T1000 (cell line): ENCODE data around the gene TMEM37.

Experiments used
- DNase-seq: peaks from one replicate; lab custom pipeline; 2025; ENCODE audit warnings: mixed read lengths; lab: John Stamatoyannopoulos, UW

The TMEM37 gene

GRCh38 chr2:119417908-119418307, 13.7 kb upstream of the TMEM37 start:
- DNase-seq: no peak

- DNase-seq: no peak
These were observed 12.6 kb upstream of the TMEM37 start for GRCh38 chr2:119419065-119419464.

- DNase-seq: no peak
These were observed 11.7 kb upstream of the TMEM37 start for GRCh38 chr2:119419803-119420508.

GRCh38 chr2:119421304-119421703, 10.3 kb upstream of the TMEM37 start:
- no peak for DNase-seq

- DNase-seq: no peak
These were observed 9.9 kb upstream of the TMEM37 start for GRCh38 chr2:119421741-119422140.

- no peak for DNase-seq
These were observed 9.1 kb upstream of the TMEM37 start for GRCh38 chr2:119422360-119423107.

- DNase-seq: no peak
These were observed 8.6 kb upstream of the TMEM37 start for GRCh38 chr2:119423108-119423444.

GRCh38 chr2:119423811-119424210, 7.8 kb upstream of the TMEM37 start:
- DNase-seq: no peak

GRCh38 chr2:119424284-119425118, 7.2 kb upstream of the TMEM37 start:
- no peak for DNase-seq

GRCh38 chr2:119425119-119425405, 6.6 kb upstream of the TMEM37 start:
- no peak for DNase-seq

GRCh38 chr2:119425620-119426395, 5.8 kb upstream of the TMEM37 start:
- no peak for DNase-seq

- DNase-seq: no peak
These were observed 5.3 kb upstream of the TMEM37 start for GRCh38 chr2:119426396-119426675.

GRCh38 chr2:119426801-119427395, 4.8 kb upstream of the TMEM37 start:
- no peak for DNase-seq

- DNase-seq: no peak
These were observed 3.9 kb upstream of the TMEM37 start for GRCh38 chr2:119427756-119428155.

GRCh38 chr2:119428488-119429224, 3.0 kb upstream of the TMEM37 start:
- DNase-seq: no peak

- no peak for DNase-seq
These were observed 2.3 kb upstream of the TMEM37 start for GRCh38 chr2:119429225-119429981.

- no peak for DNase-seq
These were observed 1.6 kb upstream of the TMEM37 start for GRCh38 chr2:119430023-119430498.

GRCh38 chr2:119431976-119432850, 559 bp downstream of the TMEM37 start:
- DNase-seq: no peak

GRCh38 chr2:119432851-119433522, 1.3 kb downstream of the TMEM37 start:
- no peak for DNase-seq
